GM12864 (cell line): ENCODE measurements around the gene MDFIC2.
"Not testable (repeated sequence)": the region's sequence is repeated elsewhere in the genome, so short reads cannot be mapped to it uniquely, and the experiment has no call there.

ENCODE experiments used
- DNase-seq: peaks from one replicate; pipeline ENCODE4 v3.0.0-alpha.2; 2011; ENCODE audit warnings: low read depth
- H3K4me3 ChIP-seq: 2 replicates; pipeline ENCODE4 v1.5.1; 2011; ENCODE audit warnings: mild to moderate bottlenecking, low read depth, low read length, control low read depth
- CTCF ChIP-seq: IDR thresholded peaks from 2 replicates; pipeline ENCODE4 v1.5.1; 2011; ENCODE audit warnings: low read depth, mild to moderate bottlenecking, moderate library complexity, low read length, control low read depth, inconsistent platforms; ENCODE audit errors: missing control alignments

Gene MDFIC2

DNA sequence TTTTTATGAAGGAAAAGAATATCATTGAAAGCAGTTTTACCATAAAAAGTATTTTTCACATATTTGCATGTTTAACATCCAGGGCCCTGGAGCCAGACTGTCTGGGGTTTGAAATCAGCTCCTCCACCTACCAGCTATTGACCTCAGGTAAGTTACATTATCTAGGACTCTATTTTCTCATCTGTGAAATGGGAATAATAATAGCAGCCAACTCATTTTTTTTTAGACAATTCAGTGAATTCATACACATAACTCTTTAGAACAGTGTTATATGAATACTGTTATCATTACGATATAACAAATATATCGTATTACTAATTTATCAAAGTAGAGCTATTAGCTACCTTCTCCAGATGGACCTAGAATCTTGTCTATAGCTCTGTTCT, 21.3 kb downstream of the MDFIC2 start:
- no peak overlapping the region for H3K4me3 ChIP-seq
- no peak for TF ChIP-seq CTCF
- DNase-seq, result no peak

- DNase-seq, H3K4me3 ChIP-seq: not testable (repeated sequence)
Measured at GRCh38 chr3:70290431-70291096, 21.9 kb downstream of the MDFIC2 start.

DNA sequence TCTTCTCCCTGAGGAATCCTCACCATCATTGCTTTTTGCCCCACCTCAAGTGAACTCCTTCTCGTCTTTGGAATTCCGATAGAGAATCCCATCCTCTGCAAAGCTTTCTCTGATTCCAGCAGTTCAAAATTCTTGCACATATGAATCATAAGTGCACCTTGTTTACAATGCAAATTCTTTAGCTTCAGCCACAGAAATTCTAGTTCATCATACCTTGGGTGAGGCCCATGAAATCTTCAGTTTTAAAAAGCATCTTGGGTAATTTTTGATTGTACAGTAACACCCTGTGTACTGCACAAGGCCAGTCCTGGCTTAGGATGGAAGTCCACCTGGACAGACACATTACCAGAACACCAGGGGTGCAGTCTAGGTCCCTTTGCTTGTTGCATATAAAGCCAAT, 30.8 kb downstream of the MDFIC2 start:
- no peak for TF ChIP-seq CTCF
- H3K4me3 ChIP-seq, result no peak overlapping the region
- DNase-seq, result no peak

DNA sequence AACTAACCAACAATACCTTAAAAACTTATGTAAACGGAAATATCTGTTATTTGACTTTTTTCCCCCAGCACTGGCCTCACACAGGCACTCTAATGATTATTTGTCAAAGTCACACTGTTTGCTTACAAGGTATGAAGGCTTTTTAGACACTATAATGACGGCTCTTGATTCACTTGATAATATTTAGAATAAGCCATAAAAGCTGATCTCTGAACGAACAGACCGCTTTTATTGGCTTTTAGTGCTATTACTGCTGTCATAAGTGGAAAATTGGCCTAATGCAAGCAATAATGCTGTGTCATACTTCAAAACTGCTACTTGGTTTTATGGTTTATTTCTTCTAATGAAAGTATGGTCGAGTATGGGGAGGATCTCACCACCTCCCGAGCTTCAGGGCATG, 35.1 kb downstream of the MDFIC2 start:
- H3K4me3 ChIP-seq, result no peak overlapping the region
- DNase-seq, result no peak
- no peak for TF ChIP-seq CTCF

DNA sequence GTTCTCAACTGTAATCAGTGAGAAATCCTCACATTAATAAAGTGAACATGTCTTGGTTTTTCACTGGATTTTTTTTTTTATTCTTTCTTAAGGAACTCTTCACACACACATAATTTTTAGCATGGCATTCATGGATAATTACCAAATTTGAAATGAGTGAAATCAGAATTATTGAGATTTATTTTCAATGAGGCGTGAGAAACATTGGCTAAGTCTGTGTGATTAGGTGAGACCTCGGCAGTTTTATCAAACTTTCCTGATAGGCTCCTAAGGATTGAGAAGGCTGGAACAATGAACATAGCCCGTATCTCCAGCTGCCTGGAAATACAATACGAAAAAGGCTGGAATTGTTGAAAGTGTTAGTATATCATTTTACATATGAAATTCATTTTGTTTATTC, 35.5 kb downstream of the MDFIC2 start:
- no peak overlapping the region for H3K4me3 ChIP-seq
- TF ChIP-seq CTCF, result no peak
- no peak for DNase-seq

DNA sequence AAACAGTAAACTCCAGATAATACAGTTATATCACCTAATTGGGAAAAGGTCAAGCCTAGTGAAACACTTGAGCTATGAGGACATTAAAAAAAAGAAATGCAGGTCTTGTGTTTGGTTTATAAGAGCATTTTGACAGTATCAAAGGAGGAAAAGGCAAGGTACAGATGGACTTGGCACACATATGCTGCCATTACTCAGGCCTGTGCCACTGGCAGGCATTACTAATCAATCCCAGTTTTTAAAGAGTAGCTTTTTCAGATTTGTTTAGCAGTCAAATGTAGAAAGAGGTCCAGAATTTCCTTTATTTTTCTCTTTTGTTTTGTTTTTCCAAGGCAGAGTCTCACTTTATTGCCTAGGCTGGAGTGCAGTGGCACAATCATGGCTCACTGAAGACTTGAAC, 38.9 kb downstream of the MDFIC2 start:
- H3K4me3 ChIP-seq, result no peak overlapping the region
- DNase-seq, result no peak
- TF ChIP-seq CTCF, result no peak

GRCh38 chr3:70272798-70273197, 39.6 kb downstream of the MDFIC2 start:
- no peak for TF ChIP-seq CTCF

More at GRCh38 chr3:70272798-70273197, 39.6 kb downstream of the MDFIC2 start:
- no peak overlapping the region for H3K4me3 ChIP-seq
- no peak for DNase-seq
